Central memory CD4-positive, alpha-beta T cell (primary cell): ENCODE results near the gene KLHL2.
"Not testable (repeated sequence)": the region's sequence is repeated elsewhere in the genome, so short reads cannot be mapped to it uniquely, and the experiment has no call there.

Experiments
- DNase-seq: peaks from one replicate; pipeline ENCODE4 v3.0.0; 2022

Gene KLHL2

DNA sequence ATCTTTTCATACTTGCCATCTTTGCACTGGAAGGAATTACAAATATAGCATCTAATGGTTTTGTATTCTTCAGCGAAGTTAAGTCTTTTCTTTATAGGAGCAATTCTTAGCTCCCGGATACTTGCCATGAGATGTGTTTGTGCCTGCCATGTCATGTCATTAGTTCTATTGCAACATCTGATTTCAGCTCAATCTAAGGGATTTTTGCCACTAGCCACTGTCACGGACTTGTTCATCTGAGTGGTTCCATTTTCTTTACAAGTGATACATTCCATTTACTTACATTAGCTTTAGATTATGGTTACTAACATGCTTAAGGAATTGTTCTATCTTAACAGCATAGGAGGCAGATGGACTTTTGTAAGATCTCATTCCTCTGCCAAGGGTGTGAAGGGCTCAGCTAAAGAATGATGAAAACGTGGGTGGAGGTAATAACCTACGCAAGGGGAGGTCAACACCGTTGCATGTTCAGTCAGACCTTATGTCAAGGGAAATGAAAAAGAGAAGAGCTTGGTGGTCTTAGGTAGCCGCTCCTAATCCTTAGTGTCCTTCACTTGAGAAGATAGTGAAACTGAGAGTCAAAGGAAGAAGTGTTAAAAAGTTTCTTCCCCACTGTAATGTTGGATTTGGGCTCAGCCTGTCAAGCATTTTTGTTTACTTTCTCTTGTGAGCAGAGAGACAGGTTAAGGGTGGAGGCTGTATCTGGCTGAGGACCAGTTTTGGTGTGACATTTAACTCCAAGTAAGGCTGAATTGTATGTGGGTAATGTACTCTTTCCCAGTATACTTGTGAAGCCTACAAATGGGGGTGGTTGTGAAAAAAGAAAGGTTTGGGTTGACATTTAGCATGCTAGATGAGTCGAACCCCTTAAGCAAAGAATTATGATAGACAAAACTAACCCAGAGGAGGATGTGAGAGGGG is 3.6 kb upstream of the KLHL2 start:
- no peak for DNase-seq

DNA sequence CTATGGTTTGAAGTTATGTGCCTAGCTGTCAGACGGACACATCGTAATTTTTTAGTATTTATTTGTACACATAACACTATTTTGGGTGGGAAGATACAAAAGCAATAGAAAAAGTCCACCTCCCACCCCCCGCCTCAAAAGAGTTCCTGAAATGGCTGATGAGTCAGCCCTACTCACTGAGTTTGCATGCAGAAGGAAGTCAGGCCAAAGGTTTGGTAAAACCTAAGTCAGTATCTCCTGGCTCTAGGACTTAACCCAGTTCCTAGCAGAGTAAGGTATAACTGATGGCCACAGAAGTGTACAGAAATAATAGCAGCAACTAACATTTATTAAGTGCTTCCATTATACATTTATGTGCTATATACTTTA is 2.9 kb upstream of the KLHL2 start:
- no peak for DNase-seq

DNA sequence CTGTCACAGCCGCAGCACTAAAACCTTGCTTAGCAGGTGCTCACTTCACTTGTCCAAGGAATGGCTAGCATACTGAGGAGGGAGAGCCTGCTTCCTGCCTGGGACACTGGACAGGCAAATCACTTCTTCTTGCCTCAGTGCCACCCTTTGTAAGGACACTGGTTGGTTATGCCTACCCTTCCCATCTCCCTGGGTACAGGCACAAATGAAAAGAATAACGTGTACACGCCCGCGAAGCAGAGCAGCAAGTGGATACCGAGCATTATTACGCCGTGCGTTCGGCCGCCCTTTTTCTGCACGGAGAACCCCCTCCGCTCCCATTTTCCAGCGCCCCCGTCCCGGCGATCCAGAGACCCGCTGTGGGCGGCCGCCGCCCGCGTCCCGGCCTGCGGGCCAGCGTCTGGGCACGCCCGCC is 338 bp upstream of the KLHL2 start:
- no peak for DNase-seq

DNA sequence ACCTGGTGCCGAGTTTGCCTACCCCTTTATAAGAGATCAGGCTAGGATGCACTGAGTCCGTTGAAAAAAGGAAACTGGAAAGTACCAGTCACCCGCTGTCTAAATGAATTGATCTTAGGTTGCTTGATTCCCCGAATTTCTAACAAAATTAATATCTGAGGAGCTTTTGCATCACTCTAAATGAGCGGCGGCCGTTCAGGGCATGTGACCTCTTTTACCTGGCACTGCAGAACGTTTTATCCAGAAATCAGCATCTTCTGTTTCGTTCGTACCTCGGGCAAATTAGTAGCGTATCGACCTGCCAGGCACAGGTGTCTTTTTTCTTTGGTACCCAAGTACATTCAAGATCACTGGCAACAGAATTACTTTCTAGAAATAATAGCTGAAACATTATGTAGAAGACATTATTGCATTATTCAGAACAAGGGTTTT is 876 bp downstream of the KLHL2 start:
- peak; percentile 15 for DNase-seq

DNA sequence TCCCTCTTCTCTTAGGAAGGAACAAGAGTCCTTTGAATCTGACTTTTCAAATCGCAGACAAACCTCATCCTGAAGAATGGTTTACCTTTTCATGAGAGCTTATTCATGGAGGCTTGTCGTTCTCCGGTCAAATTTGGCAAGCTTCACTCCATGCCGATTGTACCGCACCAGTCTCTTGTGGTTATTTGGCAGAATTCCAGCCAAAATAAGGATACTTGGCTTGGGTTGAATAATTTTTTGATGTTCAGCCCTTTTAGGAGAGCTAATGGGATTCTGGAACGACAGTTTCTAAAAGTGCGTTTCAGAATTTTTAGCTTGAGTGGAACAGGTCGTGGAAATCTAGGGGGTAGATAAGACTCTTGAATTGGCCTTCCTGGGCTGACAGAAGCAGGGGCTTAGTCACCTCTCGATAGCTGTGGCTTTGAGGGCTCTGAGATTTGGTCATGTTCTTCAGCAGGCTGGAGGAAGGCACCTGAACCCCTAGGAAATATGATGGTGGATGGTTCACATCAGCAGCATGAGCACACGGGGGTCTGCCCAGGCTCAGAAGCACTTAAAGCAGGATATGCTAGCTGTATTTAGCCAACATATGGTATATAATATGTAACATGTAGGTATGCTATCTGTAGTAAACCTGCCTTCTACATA is 1.5 kb downstream of the KLHL2 start:
- DNase-seq, result no peak

DNA sequence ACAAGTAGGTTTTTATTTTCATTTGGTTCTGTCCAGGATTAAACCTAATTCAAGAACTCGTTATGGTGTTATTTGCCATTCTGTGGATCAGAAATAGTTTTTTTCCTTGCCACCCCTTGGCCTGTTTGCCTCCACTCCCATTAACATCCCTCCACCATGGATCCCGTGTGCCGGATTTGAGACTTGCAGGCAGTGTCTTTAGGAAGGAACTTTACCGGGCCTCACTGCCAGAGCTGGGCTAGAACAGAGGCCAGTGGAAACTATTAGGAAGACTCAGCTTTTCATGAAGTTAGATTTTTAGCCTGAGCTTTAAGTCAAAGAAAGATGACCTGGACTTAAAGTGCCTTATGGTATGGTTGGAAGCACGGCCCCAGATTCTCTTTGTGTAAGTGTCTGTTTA is 2.4 kb downstream of the KLHL2 start:
- DNase-seq, result no peak

DNA sequence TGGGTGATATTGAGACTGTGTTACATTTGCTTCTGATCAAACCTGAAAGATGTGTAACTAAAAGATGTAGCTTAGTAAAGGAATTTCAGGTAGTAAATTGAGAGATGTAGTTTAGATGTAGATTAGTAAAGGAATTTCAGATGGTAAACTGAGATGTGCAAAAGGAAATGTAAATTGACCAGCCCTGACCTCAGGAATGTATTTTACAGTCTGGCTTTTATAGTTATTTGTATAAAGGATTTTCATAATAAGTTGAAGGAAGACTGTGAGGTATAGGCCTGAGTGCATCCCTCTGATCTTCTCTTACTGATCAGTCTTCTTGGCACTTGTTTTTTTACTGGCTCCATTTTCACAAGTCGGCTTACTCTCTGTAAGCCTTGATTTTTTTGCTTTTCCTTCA is 3.2 kb downstream of the KLHL2 start:
- no peak for DNase-seq

DNA sequence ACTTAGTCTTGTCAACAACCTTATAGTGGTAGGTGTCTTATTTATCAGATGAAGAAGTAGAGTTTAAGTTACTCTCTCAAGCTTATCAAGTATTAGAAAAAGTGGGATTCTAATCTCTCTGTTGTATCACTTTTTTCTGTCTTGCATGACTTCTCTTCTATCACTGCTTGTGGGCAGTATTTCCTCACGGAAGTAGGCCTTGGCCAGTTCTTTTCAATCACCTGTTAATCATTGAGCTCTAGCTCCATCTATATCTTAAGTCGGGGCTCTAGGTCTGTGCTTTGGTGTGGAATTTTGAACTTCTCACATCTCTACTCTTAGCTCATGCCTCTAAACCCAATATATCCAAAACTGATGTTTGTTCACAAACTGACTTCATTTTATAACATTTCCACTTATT is 5.3 kb downstream of the KLHL2 start:
- DNase-seq, result not testable (repeated sequence)

DNA sequence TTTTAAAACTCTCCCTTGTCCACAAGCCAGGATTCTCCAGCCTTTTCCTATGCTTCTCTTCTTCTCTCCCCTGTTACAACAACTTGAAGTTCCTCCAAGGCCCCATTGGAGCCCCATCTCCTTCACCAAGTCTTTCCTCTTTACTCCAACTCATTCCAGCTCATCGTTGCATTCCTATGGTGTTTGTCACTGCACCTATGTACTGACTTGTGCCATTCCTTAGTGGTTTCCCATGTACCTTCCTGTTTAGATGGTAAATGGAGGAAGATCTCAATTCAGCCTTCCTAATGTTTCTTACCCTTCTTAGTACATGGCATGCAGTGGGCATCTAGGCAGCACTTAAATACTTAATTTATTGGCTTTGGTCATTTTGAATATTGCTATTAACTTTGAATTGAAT is 6.0 kb downstream of the KLHL2 start:
- DNase-seq, result not testable (repeated sequence)

DNA sequence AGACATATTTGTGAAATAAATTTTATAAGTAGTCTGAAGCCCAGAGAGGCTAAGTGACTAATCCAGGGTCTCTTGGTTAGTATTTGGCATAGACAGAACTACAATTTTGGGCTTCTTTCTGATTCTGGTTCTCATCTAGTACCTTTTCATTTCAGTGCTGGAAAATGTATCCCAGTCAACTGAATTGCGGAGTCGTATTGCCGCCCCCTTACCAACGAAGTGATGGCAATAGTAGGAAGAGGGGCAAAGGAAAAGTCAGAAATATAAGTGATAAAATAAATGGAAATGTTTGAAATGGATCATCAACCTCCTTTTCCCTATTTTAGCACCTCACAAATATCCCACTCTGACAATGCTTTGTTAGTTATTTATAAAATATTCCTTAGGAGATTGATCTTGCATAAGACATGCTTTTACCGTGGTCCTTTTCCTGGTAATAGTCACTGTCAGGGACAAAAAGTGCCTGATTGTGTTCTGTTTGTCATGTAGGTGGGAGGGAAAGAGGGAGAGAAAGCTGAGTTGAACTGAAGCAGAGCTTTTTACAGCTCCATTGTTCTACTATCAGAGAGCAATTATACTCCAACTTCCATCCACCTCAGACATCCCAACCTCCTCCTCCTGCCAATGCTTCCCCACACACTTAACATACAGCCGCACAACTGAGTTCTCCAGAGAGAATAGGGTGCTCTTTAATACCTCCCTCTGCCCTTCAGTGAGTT is 6.8 kb downstream of the KLHL2 start:
- not testable (repeated sequence) for DNase-seq

DNA sequence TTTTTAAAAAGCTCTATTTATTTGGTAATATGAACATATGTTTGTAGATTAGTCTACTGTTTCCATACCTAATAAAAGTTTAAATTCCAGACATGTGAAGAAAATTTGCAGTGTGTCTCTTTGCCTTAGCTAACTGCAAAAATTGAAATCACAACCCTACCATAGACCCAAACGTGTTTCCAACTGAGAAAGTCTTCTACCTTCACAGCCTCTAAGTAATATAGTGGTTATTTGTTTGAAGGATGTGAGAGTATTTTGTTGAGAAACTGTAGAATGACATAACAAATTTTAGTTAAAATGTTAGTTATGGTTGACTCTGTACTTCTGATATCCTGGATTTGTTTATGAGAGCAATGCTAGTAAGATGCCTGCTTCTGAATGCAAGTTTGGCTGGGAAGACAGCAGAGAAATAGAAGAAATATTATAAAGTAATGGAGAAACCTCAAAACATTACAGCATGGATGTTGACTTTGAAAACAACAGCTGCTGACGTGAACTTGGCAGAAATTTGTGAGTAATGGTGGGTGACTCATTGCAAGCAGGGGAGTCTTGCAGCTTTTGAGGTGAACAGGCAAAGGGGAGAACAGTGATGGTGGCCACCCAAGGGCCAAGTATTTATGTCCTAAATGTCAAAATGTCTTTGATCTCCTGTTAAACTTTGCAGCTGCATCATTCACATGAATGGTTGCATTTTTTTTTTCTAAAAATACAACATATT is 7.8 kb downstream of the KLHL2 start:
- DNase-seq, result not testable (repeated sequence)

DNA sequence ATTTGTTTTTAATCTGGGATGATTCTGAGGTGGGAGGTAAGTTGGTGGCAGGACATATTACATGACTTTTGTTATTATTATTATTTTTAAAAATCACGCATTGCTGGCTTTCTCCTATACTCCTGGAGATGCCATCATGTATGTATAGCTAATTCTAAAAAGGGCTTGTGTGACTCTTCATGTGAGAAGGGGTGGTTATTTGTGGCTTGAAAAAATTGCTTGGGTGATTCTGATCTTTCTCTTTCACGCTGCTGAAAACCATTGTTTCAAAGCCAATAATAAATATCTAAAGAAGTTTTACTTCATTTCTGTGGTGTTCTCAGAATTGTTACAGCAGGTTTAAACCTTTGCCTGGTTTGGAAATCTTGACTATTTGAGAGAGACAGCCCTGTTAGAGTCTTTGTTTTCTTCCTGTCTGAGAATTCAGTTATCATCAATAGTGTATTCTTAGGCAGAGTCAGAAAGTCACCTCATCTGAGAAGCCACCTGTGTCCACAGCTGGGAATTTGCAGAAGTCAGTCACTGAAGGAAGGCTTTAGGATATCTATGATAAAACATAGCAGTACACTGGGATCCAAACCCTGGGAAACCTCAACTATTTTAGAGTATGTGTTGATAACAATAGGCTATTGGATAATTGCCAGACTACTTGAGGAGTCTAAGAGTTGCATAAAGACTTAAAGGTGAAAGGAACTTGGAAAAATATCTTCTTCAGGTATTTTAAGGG is 8.6 kb downstream of the KLHL2 start:
- DNase-seq, result not testable (repeated sequence)

DNA sequence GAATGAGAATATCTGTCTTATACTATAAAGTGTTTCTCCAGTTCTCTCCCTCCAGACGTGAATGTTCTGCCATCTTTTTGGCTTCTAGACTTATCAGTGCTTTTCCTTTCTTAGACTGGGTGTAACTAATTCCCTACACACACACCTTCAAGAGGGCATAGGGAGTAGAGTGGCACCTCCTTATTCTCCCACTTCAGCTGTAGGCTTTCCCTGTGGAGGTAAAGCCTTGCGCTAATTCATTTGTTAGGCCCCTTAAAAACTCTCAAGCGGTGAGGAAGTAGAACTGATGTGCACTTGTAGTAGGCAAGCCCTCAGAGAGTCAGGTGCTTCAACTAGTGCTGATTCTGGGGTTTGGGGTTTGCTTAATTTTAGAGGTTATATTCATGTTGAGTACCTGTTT is 10.0 kb downstream of the KLHL2 start:
- no peak for DNase-seq

DNA sequence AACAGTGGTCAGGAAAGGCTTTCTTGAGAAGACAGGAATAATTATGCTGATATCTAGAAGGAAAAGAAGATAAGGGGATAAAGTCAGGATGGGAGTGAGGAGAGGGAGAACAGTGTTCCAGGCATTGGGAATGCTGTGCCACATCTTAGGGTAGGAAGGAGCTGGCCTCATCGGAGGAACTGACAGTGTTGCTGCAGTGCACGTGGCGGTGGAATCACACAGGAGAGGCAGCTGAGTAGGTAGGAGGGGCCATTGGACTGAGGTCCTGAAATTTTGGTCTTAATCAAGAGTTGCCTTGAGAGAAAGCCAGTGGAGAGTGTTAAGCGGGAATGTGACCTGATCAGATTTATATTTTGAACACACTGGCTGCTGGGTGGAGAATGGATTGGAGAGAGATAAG is 13.9 kb downstream of the KLHL2 start:
- not testable (repeated sequence) for DNase-seq

DNA sequence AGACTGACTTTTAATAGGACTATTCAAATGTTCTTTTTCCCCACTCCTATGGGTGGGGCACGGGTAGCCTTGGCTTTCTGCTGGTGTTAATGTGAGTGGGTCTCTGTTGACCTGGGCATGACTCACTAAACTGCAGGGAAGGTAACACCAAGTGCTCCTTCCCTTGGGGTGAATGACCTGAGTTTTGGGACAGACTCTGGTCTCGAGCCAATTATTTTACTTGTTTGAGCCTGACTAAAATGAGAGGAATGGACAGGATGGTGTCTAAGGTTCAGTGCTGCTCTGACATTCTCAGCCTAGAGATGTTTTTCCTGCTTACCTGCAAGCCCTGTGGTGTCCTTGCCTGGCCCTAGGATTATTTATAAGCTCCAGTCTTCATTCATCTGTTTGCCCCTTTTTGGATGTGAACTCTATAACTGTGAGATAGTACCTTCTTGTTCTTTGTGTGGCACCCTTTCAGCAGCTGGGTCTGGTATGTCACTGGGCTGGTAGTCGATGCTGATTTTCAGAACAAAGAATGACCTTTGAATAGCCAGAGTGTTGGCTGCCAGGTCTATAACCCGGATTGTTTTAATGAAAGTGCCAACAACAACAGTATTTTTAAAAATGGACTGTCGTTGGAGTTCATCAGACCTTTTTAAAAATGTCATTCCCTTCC is 14.8 kb downstream of the KLHL2 start:
- not testable (repeated sequence) for DNase-seq

DNA sequence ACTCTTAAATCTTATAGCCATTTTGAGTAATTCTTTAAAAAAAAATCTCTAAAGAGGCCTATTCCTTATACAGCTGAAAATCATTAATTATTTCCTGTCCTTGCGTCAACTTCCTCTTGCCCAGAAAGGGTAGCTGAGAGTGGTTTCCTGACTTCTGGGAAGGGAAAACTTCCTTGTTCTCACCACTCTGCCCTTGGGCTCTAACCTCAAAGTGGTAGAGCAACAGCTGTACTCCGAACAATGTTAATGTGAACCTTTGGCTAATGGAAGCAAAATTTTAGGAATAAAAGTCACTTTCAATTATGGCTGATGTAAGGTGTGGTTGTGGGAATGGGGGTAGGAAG is 15.3 kb downstream of the KLHL2 start:
- no peak for DNase-seq

DNA sequence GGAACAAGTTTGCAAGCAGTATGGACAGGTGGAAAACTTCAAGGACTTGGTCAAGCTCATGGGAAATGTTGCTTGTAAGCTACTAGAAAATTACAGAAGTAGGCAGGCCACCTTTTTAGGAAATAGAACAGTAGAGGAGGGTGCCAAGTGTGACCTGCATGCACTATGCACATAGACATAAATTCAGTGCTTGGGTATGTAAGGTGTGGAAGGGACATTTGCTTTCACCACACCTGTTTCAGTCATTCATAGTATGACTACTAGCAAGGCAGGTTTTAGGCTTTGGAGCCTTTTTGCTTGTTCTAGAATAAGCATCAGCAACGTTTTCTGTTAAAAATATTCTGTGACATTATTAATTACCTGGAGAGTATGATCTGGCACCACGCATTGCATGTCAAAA is 20.0 kb downstream of the KLHL2 start:
- not testable (repeated sequence) for DNase-seq

DNA sequence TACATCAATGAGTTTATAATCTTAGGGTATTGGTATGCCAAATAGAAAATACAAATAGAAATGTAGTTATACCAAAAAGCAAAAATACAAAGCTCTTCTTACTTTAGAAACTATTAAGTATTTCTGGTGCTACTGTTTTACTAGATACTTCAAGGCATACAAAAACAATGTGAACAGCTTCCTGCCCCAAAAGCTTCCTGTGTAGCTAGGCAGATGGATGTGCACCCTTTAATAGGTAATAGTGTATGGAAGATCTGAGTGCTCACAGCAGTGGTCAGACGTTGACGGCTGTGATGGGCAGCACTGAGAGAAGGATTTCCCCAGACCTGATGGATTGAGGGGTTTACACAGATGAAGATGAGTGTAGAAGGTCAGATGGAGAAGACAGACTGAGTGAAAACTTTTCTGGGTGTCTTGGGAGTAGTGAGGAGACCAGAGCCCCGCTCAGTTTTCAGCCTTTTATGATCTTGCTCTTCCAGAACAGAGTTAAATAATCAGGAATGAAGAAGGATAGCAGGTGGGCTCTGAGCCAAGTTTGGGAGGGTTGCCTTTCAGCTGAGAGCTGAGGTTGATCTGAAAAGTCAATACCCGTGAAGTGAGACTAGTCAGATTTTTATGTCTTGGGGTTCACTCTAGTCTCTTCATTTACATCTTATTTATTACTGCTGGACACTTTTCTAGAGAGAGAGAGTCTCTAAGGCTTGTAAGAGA is 22.3 kb downstream of the KLHL2 start:
- DNase-seq, result not testable (repeated sequence)

DNA sequence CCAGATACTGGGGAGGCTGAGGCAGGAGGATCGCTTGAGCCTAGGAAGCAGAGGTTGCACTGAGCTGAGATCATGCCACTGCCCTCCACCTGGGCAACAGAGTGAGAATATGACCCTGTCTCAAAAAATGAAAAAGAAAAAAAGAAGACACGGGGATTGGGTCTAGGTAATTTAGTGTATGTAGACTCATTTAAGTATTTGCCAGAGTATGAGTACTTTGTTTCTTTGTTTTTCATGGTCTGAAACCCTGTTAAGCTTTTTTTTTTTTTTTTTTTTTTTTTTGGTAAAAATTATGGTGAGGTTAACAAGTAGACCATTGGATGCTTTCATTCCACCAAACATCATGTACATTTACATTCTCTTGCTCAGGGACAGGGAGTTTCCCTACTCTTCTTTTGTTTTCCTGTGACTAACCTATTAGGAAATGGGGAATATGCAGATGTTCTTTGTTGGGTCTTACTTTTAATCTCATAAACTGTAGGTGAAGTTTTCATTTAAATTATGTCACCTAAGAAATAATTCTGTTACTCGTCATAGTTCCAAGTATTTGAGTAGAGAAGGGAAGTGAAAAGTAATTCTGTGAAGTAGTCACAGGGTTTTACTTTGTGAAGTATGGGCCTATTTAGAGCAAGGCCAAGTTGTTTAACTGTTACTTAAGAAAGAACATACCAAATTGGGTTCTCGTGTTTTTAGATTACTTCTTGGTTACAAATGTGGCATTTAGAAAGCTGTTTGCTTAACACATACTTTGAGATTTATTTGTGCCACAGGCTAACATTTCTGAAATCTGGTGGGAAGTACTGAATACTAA is 25.5 kb downstream of the KLHL2 start:
- DNase-seq, result not testable (repeated sequence)

DNA sequence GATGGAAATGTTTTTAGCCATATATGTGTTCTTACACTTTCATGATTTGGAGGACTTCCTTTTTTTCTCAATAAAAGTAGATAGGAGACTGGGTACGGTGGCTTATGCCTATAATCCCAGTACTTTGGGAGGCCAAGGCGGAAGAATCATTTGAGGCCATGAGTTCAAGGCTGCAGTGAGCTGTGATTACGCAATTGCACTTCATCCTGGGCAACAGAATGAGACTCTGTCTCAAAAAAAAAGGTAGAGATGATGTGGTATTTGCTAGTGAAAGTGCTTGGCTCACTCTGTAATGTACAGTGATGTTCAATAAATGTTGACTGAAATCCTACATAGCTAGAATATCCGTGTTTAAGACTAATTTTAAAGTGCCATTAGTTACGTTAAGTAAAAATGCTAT is 27.4 kb downstream of the KLHL2 start:
- no peak for DNase-seq
